HG03045 (cell line): ENCODE data around the gene TSSK6.

Source experiments
- ATAC-seq: cut with Tn5 transposase; IDR thresholded peaks from one replicate; pipeline ENCODE4 v1.9.1; 2021; ENCODE audit warnings: mild to moderate bottlenecking, moderate library complexity; ENCODE audit not compliant: unreplicated experiment

Gene TSSK6

DNA sequence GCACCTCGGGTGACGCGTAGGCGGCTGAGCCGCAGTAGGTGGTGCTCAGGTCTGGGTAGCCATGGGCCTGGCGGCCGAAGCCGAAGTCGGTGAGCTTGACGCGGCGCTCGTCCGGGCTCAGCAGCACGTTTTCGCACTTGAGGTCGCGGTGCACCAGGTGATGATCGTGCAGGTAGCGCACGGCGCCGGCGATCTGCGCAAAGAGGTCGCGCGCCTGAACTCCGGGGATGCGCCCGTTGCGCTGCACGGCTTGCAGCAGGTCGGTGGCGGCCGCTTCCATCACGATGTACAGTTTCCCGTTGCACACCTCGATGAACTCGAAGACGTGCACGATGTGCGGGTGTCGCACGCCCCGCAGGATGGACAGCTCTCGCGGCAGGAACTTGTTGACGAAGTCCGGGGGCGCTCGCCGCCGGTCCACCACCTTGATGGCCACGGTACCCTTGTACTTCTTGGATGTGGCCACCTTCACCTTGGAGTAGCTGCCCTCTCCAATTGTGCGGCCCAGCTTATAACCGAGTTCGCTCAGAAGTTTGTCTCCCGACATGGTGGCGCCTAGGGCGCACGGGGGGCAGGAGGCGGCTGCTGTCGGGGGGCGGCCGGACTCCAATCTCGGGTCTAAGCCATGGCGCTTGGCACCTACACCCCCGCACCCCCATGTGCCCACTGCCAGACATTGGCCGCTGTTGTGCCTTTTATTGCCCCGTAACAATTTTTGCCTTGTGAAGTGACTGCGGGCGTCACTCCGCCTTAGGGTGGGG lies at the start of gene TSSK6:
TSS of gene TSSK6 (minus strand) at position 668 of the 761 bp plus-strand sequence. CDS start at position 547, 121 bp downstream.
- no peak for ATAC-seq

DNA sequence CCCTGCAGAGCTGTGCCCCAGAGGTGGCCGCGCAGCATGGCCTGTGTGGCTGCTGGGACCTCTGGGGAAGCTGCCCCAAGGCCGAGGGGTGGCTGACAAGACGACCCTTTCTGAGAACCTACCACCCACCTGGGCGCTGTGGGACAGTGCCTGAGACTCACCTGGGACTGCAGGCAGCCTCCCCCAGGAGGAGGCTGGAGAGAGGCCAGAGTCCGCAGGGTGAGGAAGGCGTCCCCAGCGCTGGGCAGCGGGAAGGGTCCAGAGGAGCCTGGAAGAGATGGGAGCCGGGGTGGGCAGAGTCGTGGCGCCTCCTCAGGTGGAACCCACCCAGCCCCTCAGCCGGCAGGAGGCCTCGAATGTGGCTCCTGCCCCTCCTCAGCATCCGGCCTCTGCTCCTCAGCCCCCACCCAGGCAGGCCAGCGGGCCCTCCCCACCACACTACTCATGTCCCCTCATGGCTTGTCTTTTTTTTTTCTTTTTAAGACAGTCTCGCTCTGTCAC lies 48.0 kb upstream of the TSSK6 start:
- ATAC-seq = no peak

DNA sequence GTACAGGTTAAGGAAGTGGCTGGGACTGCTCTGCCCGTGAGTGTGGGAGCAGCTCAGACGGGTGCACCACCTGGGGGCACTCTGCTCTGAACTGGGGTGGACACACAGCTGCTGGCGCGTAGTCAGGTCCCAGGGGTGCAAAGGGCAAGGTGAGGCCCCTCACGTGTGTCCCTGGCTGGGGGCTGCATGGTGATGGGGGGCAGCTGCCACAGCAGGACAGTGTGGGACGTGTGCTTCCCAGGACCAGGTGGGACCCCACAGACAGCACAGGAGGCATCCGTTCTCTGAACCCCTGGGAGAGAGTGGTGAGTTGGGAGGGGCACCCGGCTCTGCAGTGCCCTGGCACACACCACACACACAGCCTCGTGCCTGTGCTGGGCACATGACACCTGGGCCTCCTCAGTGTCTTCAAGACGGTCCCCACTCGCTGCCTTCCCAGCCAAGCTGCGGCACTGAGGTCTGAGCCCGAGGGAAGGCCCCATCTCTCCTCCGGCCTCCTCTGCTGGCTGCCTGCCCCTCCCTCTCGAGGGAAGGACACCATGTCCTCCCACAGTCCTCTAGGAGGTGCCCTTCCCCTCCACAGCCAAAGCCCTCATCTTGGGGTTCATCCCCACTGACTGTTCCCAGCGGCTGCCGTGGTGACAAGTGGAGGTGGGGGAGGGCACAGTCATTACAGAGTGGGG lies 47.5 kb upstream of the TSSK6 start:
- no peak for ATAC-seq

DNA sequence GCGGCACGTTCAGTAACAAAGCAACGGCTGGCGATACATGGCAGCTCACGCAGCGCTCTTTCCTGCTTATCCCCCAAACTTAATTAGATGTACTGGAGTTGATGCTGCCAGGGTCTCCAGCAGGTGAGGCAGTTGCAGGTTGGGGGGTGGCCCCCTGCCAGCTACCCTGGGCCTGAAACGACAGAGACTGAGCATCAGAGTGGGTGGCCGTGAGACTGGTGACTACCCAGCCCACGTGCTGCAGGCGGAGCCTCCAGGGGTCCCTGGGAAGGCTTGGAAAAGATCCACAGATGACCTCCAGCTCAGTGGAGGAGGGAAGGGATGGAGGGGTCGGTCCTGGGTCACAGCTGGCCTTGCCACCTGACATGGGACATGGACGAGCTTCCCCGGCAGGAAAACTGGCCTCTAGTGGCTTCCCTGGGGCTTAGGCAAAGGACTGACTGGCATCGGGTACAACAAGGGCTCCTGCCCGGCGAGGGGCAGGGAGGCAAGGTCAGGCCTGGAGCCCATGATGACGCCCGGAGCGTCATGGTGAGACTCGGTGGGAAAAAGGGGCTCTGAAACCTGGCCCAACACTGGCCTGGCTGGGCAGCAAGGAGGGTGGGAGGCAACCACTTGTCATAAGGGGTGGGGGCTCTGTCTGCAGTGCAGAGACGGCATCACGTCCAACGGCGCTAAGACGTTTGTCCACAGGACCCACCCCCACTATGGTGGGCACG lies 46.8 kb upstream of the TSSK6 start:
- no peak for ATAC-seq

DNA sequence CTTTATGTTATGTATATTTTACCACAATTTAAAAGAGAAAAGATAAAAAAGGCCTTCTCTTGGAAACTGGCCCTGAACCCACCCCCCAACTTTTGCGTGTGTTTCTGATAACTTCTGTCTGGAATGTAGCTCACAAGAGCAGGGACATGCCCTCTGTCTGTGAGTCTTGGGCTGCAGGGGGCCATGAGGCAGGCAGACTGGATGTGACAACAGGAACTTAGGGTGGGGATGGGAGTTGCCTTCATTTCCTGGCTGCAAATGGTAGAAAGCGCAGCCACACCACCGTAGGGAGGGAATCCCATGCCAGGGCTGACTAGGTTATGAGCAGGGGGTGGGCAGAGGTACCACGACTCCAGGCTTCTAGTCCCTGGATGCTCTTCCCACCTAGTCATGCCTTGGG lies 44.6 kb upstream of the TSSK6 start:
- ATAC-seq = no peak

DNA sequence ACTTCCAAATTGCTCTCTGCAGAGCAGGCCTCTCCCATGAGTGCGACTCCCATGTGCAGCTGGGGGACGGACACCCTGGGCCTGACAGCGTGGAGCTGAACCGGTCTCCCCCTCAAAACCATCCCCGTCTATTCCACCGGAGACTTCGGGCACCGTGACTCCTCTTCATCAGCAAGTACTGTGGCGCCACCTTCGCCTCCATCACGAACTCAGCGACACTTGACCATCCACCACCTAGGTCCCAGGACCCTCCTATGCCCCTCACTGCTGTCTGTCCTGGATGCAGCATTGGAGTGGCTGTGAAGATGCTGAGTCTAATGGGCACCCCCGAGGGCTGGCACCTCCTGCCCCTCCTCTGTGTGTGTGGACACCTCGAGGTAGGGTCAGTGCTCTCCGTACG lies 43.3 kb upstream of the TSSK6 start:
- ATAC-seq = no peak

DNA sequence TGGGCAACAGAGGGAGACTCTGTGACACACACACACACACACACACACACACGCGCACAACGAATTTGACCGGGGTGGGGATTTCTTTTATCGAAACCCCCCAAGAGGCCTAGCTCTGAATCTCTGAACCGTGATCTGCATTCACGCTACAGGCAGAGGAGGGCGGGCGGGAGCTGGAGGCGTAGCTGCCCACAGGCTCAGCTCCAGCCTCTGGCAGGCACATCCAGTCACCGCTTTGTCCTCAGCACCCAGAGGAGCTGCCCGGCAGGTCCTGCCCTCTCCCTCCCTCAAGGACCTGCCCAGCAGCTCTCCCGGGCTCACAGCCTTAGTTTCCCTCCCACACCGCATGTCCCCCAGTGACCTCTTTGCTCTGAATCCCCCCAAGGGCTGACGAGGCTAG lies 42.7 kb upstream of the TSSK6 start:
- ATAC-seq = no peak

DNA sequence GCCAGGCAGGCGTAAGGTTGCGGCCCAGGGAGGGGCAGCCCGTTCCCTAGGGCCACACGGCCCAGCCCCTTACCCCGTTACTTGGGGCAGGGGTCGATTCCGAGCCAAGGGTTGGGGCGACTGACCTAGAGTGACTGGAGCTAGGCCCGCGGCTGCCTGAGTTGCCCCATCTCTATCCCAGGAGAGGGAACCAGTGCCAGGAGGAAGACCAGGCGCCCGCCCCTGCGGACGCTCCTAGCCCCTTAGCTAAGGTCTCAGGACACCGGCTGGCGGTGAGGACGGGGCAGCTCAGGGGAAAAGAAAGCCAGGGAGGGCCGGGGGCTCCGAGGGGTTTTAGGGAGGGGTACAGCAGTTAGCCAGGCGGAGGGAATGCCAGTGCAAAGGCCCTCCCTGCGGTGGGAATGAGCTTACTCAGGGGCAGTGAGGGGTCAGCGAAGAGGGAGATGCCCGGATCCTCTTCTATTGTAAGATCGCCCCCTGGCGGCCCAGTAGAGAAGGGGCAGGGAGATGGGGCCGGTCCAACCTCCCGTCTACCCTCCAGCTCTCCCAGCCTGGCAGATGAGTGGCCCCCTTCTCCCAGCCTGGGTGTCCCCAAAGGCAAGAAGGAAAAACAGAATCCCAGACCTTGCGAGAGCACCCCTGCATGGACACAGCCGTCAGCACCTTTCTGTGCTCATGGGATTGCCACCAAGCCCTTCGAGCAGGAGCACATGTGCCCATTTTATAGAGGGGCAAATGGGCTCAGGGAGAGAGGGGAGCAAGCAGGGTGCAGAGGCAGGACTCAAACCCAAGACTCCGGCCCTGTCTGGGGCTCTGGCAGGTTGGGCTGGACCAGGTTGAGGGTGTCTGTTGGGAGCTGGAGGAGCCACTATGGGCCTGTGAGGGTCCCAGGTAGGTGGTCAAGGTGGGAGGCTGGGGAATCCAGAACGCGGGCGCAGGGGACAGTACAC lies 39.0 kb upstream of the TSSK6 start:
- no peak for ATAC-seq

DNA sequence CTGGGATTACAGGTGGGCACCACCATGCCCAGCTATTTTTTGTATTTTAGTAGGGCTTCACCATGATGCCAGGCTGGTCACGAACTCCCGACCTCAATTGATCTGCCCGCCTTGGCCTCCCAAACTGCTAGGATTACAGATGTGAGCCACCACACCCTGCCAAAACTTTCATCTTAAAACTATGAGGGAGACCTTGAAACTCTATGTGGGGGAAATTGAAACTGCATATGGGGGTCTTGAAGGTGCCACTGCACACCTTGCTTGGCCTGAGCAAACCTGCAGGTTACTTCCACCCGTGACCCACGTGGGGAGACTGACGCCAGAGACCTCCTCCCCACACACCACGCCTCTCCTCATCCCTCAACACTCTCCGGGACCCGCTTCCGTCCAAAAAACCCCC lies 38.3 kb upstream of the TSSK6 start:
- no peak for ATAC-seq

DNA sequence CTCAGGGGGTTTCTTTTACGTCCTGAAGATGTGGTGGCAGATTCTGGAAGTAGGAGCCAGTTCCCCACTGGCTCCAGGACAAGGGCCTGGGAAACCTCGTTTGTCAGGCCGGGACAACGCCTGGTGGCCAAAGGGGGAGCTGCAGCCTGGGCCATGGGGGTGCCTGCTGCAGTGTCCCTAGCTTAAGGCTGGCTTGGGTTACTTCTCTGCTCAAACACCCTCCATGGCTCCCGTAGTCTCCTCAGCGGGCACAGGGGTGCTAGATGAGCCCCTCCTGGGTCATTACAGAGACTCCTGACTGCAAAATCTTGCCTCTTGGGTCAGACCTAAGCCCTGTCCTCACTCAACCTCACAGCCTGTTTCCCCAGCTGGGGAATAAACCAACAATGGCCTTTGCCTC lies 37.5 kb upstream of the TSSK6 start:
- no peak for ATAC-seq

DNA sequence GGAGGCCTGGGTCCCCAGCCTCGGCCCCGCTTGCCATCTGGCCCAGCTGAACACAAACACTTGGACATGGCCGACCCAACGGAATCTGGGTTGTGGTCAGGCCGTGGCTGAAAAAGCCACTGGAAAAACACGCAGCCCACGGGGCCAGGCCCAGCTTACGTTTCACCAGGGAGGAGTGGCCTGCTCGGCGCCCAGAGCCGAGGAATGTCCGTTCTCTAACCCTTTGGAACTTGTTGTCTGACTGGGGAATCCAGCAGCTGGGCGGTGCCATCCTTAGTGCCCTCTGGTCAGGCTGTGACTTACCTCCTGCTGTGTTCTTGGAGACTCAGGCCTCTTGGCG lies 36.5 kb upstream of the TSSK6 start:
- ATAC-seq = no peak

DNA sequence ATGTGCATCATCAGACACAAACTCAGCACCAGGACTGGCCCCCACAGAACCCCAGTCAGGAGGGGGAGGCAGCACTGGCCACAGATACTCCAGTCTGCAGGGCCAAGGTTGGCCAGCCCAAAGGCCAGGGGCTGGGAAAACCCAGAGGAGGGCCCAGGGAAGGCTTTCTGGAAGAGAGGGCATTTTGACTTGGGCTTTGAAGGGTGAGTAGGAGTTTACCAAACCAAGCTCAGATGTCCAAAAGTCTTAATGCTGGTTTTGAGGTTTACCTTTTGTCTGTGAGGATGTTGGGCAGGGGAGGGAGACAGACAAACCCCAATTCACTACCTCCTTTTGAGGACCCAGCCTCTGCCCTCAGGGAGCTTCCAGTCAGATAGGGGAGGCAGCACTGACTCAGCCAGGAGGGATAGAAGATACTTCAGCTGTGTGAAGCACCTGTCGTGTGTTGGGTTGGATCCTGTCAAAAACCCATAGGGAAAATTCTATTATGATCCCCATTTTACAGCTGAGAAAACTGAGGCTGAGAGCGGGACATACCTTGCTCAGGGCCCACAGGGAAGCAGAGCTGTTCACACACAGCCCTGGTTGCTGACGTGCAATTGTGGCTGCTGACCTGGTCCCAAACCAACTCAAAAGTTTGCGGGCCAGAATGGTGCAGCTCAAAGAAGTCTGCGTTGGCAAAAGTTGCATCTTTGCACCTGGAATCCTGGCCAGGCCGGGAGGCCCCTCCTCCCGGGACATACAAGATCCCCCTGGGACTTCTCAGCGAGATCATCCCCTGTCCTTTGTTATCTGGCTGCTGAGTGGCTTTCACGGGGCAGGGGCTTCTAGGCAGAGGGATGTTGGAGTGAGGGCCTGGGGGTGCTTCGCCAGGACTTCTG lies 35.9 kb upstream of the TSSK6 start:
- ATAC-seq = no peak

DNA sequence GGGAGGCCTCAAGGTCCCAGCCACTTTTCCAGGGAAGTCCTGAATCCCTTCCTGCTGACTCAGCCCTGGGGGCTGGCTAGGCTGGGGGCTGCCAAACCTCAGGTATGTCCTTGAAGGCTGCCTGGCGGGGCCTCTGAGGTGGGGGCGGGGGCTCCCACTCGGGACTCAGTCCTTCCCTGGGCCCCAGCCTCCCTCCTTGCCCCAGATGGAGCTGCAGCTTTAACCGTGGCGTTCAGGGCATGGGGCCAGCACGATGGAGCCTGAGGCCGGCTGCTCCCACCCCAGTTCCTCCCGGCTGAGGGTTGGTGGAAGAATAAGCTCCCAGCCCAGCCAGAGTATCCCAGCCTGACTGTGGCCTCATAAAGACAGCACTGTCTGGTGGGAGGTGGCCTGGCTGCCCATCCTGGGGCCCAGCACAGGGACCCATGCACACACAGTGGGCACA lies 35.2 kb upstream of the TSSK6 start:
- ATAC-seq = no peak

DNA sequence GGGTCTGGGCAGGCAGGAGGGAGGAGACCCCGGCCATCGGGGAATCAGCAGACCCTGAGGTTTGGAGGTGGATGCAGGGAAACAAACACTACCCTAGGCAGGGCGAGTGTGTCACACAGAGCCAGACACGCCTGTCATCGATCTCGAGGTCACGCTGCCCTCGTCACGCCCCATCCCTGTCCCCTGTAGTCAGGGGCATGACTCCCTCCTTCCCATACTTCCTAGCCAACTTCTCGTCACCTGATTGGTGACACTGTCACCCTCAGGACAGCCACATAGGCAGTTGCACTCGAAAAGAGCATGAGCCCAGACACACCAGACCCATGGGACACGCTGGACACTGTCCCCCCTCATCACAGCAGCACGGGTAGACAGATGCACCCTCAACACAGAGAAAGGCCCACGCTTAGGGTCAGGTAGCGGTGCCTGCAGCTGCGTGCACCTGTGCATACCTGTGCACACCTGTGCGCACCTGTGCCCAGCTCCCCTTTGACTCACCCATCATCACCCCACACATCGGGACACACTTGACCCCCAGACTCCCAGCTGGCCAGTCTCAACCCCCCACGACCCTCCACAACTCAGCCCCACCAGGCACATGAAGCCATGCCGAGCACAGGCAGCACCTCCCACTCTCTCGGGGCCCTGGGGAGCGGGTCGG lies 34.6 kb upstream of the TSSK6 start:
- no peak for ATAC-seq

DNA sequence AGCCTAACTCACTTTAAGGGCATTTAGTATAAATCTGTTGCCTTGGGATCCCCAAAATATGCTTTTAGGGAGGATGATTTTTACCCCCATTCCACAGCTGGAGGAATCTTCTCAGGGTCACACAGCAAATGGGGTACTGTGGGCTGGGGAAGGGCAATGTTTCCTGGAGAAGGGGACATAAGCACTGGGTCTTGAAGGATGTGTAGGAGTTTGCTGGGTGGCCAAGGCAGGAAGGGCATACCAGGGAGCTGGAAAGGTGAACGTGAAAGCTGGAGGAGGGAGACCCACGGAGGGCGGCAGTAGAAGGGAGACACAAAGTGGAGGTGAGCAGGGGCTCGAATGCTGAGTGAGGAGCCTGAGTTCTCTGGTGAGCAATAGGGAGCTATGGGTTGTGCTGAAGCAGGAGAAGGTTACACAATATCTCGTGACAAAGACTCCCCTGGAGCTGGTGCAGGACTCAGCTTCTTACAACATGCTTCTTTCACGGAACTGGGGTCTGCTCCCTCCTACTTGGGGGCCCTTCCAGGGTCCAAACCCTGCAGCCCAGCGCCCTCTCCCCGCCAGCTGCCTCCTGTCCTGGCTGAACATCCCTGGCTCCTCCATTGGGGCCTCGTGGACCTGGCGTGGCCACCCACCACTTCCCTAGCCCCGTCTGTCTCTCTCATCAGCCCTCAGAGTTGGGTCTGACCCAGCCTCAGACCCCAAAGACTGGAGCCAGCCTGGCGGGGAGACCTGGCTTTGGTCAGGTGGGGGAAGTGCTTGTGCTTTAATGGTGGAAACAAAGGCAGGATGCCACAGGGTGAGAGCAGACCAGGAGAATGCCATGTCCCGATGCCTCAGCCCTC lies 33.8 kb upstream of the TSSK6 start:
- no peak for ATAC-seq

DNA sequence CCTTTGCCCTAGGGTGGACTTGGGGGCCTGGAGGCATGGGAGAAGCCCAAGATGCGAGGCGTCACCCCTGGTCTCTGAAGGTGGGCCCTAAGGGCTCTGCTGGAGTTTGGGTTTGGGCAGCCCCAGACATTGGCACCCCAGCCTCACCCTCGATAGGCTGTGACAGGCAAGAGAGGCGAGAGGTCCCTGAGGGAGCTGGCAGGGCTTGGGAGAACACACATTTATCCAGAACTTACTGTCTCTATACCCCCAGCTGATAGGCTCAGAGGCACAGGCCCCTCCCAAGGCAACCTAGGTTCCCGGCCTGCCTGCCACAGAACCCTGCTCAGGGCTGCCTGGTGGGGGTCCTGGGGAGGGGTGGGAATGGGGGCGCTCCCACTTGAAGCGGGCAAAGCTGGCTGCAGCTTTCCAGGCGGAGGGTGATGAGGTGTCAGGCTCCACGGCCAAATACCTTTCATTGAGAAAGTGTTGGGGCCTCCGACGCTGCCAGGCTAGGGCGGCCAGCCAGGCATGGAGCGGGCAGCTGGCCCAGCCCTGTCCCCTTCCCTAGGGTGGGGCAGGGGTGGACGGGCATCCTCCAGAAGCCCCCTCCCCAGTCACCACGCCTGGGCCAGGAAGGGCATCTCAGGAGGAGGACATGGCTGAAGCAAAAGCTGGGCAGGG lies 32.5 kb upstream of the TSSK6 start:
- ATAC-seq = no peak

DNA sequence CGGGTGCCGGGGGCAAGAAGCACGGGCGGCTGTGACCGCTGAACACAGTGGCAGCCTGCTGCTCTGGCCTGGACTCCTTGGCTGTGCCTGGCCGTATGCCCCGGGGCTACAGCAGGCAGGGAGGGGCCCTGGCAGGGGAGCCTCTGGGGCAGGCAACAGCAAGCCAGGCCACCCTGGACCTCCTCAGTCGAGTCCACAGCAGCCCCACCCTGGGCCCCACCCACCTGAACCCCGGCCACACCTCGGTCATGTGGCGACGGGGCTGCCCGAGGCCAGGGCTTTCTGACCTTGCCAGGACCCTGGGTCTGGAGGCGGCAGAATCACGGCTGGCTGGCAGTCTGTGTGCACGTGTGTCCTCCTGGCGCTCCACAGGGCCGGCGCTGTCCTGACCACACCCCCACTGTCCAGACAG lies 31.4 kb upstream of the TSSK6 start:
- ATAC-seq = no peak

DNA sequence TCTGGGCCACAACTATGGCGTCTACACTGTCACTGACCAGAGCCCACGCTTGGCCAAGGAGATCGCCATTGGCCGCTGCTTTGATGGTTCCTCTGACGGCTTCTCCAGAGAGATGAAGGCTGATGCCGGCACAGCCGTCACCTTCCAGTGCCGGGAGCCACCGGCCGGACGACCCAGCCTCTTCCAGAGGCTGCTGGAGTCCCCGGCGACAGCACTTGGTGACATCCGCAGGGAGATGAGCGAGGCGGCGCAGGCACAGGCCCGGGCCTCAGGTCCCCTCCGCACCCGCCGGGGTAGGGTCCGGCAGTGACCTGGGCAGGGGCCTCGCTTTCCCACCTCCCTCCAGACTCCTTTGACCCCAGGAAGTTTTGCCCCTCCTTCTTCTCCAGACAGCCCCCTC lies 30.4 kb upstream of the TSSK6 start:
- ATAC-seq = no peak
